ENCODE results near the gene MED14. TPM values are rescaled to one million over a fixed set of nuclear protein-coding genes. Genes with fewer than 3 reads are reported as not detected.
"Not testable (repeated sequence)": the region's sequence is repeated elsewhere in the genome, so short reads cannot be mapped to it uniquely, and the experiment has no call there.

Gene MED14
- total and polyA plus RNA-seq, 4 donors, result 5.9 to 52.0 (median 34.6) TPM

- no peak for DNase-seq
- no peaks in the 10 kb centered on the region for H3K27me3 ChIP-seq (ENCODE audit: control insufficient read depth in 1 of 2, insufficient read depth in 2 of 2, low read length in 1 of 2)
- intact Hi-C loops (cut with DNase I), result loop anchor here in 1 of 2 donors (10.0 kb wide), 2 partner anchors 59 to 349 kb away; partner anchors contain the start of gene USP9X
- H3K4me3 ChIP-seq (ENCODE audit: low read length in 2 of 2), result peak overlapping the region; percentile 27 to 87
- H3K27ac ChIP-seq (ENCODE audit: low read depth in 1 of 2, low read length in 2 of 2), result peak overlapping the region; percentile 68 to 85
- no peaks in the 10 kb centered on the region for H3K9me3 ChIP-seq (ENCODE audit: control insufficient read depth, low read length)
- 0 to 2% methylated on average over 17 of the region's 17 CpGs for WGBS, 2 donors
- H3K36me3 ChIP-seq (ENCODE audit: control insufficient read depth in 1 of 2, insufficient read depth in 2 of 2, low read length in 1 of 2), result no peaks in the 10 kb centered on the region
- no peaks in the 10 kb centered on the region for H3K4me1 ChIP-seq (ENCODE audit: control insufficient read depth in 1 of 2, insufficient read depth in 2 of 2, low read length in 2 of 2)
- peak; percentile 30 for ATAC-seq (ENCODE audit: low FRiP score)
Observed at GRCh38 chrX:40736170-40736505, 796 bp upstream of the MED14 start.

- 0% methylated on average over 20 of the region's 20 CpGs for WGBS, 2 donors
- DNase-seq (peak in 1 of 2 donors; percentile 56), ATAC-seq (ENCODE audit: low FRiP score) (no peak)
- no peaks in the 10 kb centered on the region for H3K27me3 ChIP-seq (ENCODE audit: control insufficient read depth in 1 of 2, insufficient read depth in 2 of 2, low read length in 1 of 2)
- no peaks in the 10 kb centered on the region for H3K9me3 ChIP-seq (ENCODE audit: control insufficient read depth, low read length)
- peak overlapping the region in 1 of 2 donors; percentile 79 for H3K27ac ChIP-seq (ENCODE audit: low read depth in 1 of 2, low read length in 2 of 2)
- peak overlapping the region; percentile 75 to 87 for H3K4me3 ChIP-seq (ENCODE audit: low read length in 2 of 2)
- intact Hi-C loops (cut with DNase I), result loop anchor here in 1 of 2 donors (10.0 kb wide), 2 partner anchors 60 to 350 kb away; partner anchors contain the start of gene USP9X
- no peaks in the 10 kb centered on the region for H3K36me3 ChIP-seq (ENCODE audit: control insufficient read depth in 1 of 2, insufficient read depth in 2 of 2, low read length in 1 of 2)
- H3K4me1 ChIP-seq (ENCODE audit: control insufficient read depth in 1 of 2, insufficient read depth in 2 of 2, low read length in 2 of 2), result peaks cover 0 to 2% of the 10 kb centered on the region in 2 donors
Observed at GRCh38 chrX:40734971-40735324, 394 bp downstream of the MED14 start.

DNA sequence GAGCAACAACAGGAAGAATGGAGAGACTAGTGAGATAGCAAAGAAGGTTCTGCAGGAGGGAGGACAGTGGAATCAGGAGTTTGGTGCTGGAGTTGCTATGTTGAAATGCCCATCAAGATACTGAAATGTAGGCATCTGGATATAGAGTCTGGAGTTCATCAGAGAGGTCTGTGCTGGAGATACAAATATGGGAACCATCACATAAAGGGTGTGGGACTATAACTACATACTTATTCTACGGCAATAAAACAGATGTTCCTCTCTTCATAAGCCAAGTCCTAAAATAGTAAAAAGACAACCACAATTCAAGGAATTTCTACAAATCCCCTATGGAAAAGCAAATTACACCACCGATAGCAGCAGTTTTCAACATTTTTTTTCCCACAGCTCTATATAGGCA, 1.6 kb downstream of the MED14 start:
- intact Hi-C loops (cut with DNase I), result loop anchor here in 1 of 2 donors (10.0 kb wide), 2 partner anchors 61 to 351 kb away; partner anchors contain the start of gene USP9X
- H3K27ac ChIP-seq (ENCODE audit: low read depth in 1 of 2, low read length in 2 of 2), result no peak overlapping the region
- no peak for DNase-seq
- no peaks in the 10 kb centered on the region for H3K27me3 ChIP-seq (ENCODE audit: control insufficient read depth in 1 of 2, insufficient read depth in 2 of 2, low read length in 1 of 2)
- no peaks in the 10 kb centered on the region for H3K36me3 ChIP-seq (ENCODE audit: control insufficient read depth in 1 of 2, insufficient read depth in 2 of 2, low read length in 1 of 2)
- H3K4me3 ChIP-seq (ENCODE audit: low read length in 2 of 2), result no peak overlapping the region
- 6 to 39% methylated on average over 2 of the region's 2 CpGs for WGBS, 2 donors
- no peak for ATAC-seq (ENCODE audit: low FRiP score)
- peaks cover 0 to 2% of the 10 kb centered on the region in 2 donors for H3K4me1 ChIP-seq (ENCODE audit: control insufficient read depth in 1 of 2, insufficient read depth in 2 of 2, low read length in 2 of 2)
- no peaks in the 10 kb centered on the region for H3K9me3 ChIP-seq (ENCODE audit: control insufficient read depth, low read length)

GRCh38 chrX:40732499-40732898, 2.8 kb downstream of the MED14 start:
- not testable (repeated sequence) for H3K9me3 ChIP-seq (ENCODE audit: control insufficient read depth, low read length); ATAC-seq (ENCODE audit: low FRiP score); H3K27ac ChIP-seq (ENCODE audit: low read depth in 1 of 2, low read length in 2 of 2); H3K4me3 ChIP-seq (ENCODE audit: low read length in 2 of 2); H3K4me1 ChIP-seq (ENCODE audit: control insufficient read depth in 1 of 2, insufficient read depth in 2 of 2, low read length in 2 of 2); DNase-seq; H3K27me3 ChIP-seq (ENCODE audit: control insufficient read depth in 1 of 2, insufficient read depth in 2 of 2, low read length in 1 of 2); H3K36me3 ChIP-seq (ENCODE audit: control insufficient read depth in 1 of 2, insufficient read depth in 2 of 2, low read length in 1 of 2)
- intact Hi-C loops (cut with DNase I), result loop anchor here in 1 of 2 donors (10.0 kb wide), 2 partner anchors 62 to 352 kb away; partner anchors contain the start of gene USP9X
- 89 to 94% methylated on average over 5 of the region's 5 CpGs for WGBS, 2 donors

DNA sequence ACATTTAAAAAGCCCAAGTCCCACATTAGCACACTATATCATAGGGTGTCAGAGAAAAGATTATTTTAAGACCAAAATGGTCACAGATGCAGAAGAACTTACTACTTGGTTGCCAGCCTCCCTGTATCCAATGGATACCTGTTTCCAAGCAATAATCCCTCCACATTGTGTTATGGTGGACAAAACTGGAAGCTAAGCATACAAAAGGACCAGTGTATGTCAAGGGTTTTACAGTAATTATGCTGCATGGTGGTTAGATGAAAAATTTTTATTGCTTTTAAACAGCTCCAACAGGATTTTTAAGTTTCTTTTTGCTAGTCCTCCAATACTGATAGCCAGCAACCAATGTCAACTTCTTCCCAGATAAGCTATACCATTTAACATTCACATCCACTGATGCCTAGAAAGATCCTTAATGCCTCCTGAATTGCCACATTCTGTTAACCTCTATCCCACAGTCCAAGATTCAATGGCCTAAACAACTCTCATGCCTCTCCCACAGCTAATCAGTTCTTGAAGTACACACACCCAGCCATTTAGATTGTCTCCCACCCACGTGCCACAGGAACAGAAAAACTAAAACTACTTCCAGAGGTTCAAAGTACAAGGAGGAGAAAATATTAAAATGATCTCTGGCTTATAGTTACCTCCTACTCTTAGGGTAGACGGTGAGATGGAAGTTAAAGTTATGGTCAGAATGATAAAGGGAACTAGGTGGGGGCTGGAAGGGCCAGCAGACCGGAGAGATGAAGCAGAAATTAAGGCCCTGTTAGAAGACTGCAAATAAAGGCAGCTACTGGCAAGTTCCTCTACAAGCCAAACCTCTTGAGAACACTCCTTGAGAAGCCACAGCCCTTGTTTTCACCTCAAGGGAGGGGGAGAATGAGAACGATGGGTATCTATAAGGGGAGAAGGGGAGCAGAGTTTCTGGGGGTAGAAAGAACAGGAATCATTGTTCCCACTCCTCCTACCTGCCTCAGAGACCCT, 5.5 kb downstream of the MED14 start:
- ATAC-seq (ENCODE audit: low FRiP score) (no peak), DNase-seq (no peak)
- H3K4me3 ChIP-seq (ENCODE audit: low read length in 2 of 2), result no peak overlapping the region
- intact Hi-C loops (cut with DNase I), result loop anchor here in 1 of 2 donors (10.0 kb wide), 2 partner anchors 65 to 355 kb away; partner anchors contain the start of gene USP9X
- WGBS, 2 donors, result 23 to 44% methylated on average over 4 of the region's 4 CpGs
- peaks cover 0 to 2% of the 10 kb centered on the region in 2 donors for H3K4me1 ChIP-seq (ENCODE audit: control insufficient read depth in 1 of 2, insufficient read depth in 2 of 2, low read length in 2 of 2)
- no peak overlapping the region for H3K27ac ChIP-seq (ENCODE audit: low read depth in 1 of 2, low read length in 2 of 2)
- no peaks in the 10 kb centered on the region for H3K9me3 ChIP-seq (ENCODE audit: control insufficient read depth, low read length)
- no peaks in the 10 kb centered on the region for H3K27me3 ChIP-seq (ENCODE audit: control insufficient read depth in 1 of 2, insufficient read depth in 2 of 2, low read length in 1 of 2)
- H3K36me3 ChIP-seq (ENCODE audit: control insufficient read depth in 1 of 2, insufficient read depth in 2 of 2, low read length in 1 of 2), result no peaks in the 10 kb centered on the region

DNA sequence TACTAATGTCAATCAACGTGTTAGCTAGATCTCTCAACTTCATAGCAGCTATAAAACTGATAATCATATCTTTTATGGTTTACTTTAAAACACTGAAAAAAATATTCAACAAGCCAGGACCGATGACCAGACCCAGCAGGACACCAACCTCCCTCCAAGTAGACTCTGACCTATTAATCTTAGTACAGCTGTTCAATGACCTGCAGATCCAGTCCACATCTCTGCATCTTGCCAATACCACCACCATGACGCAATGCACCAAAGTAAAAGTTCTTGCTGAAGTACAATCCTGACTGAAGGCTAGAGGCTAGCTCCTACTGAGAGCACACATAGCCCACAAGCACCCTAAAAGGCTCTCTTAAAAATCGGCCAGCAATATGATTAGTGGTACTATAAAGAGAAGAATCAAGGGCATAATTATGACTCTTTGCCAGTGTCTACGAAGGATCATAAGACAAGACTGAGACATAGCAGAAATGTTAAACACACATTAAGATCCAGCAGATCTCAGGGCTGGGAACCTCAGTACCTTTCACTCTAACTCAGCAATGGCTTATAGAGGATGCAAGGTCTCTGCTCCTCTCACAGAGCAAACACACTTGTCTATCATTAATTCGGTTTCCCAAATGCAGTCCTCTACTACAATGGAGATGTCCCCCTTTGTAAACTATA, 7.6 kb downstream of the MED14 start:
- no peak overlapping the region for H3K27ac ChIP-seq (ENCODE audit: low read depth in 1 of 2, low read length in 2 of 2)
- WGBS, 2 donors, result 69 to 75% methylated on average over 6 of the region's 6 CpGs
- no peaks in the 10 kb centered on the region for H3K9me3 ChIP-seq (ENCODE audit: control insufficient read depth, low read length)
- H3K27me3 ChIP-seq (ENCODE audit: control insufficient read depth in 1 of 2, insufficient read depth in 2 of 2, low read length in 1 of 2), result no peaks in the 10 kb centered on the region
- DNase-seq (no peak), ATAC-seq (ENCODE audit: low FRiP score) (no peak)
- intact Hi-C loops (cut with DNase I), result no loop called here
- H3K36me3 ChIP-seq (ENCODE audit: control insufficient read depth in 1 of 2, insufficient read depth in 2 of 2, low read length in 1 of 2), result no peaks in the 10 kb centered on the region
- H3K4me1 ChIP-seq (ENCODE audit: control insufficient read depth in 1 of 2, insufficient read depth in 2 of 2, low read length in 2 of 2), result peaks cover 0 to 2% of the 10 kb centered on the region in 2 donors
- H3K4me3 ChIP-seq (ENCODE audit: low read length in 2 of 2), result no peak overlapping the region

DNA sequence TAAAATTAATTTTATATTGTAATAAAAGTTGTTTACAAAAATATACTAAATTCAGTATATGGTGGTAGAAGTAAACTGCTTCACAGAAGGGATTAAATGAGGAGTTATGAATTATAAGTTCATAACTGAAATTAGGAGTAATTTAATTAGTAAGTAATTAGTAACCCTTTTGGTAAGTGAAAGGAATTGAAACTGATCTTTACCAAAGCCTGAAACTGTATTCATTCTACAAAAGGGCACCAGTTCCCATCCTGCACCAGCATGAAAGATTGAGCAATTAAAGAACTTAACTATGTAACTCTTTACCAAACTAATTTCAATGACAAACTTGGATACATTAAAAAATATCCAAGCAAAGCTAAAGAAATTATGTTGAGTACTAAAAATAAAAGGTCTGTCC, 8.2 kb downstream of the MED14 start:
- H3K9me3 ChIP-seq (ENCODE audit: control insufficient read depth, low read length), result no peaks in the 10 kb centered on the region
- peaks cover 0 to 2% of the 10 kb centered on the region in 2 donors for H3K4me1 ChIP-seq (ENCODE audit: control insufficient read depth in 1 of 2, insufficient read depth in 2 of 2, low read length in 2 of 2)
- DNase-seq (no peak), ATAC-seq (ENCODE audit: low FRiP score) (no peak)
- H3K4me3 ChIP-seq (ENCODE audit: low read length in 2 of 2), result no peak overlapping the region
- intact Hi-C loops (cut with DNase I), result no loop called here
- H3K27me3 ChIP-seq (ENCODE audit: control insufficient read depth in 1 of 2, insufficient read depth in 2 of 2, low read length in 1 of 2), result no peaks in the 10 kb centered on the region
- H3K27ac ChIP-seq (ENCODE audit: low read depth in 1 of 2, low read length in 2 of 2), result no peak overlapping the region
- H3K36me3 ChIP-seq (ENCODE audit: control insufficient read depth in 1 of 2, insufficient read depth in 2 of 2, low read length in 1 of 2), result no peaks in the 10 kb centered on the region

DNA sequence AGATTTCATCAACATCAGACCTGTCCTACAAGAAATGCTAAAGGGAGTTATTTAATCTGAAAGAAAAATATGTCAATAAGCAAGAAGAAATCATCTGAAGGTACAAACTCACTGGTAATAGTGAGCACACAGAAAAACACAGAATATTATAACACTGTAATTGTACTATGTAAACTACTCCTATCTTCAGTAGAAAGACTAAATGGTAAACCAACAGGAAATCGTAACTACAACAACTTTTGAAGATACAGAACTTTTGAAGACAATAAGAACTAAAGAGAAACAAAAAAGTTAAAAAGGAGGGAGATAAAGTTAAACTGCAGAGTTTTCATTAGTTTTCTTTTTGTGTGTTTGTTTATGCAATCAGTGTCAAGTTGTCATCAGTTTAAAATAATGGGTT, 12.4 kb downstream of the MED14 start:
- H3K27me3 ChIP-seq (ENCODE audit: control insufficient read depth in 1 of 2, insufficient read depth in 2 of 2, low read length in 1 of 2), result no peaks in the 10 kb centered on the region
- intact Hi-C loops (cut with DNase I), result no loop called here
- H3K9me3 ChIP-seq (ENCODE audit: control insufficient read depth, low read length), result no peaks in the 10 kb centered on the region
- H3K27ac ChIP-seq (ENCODE audit: low read depth in 1 of 2, low read length in 2 of 2), result no peak overlapping the region
- H3K4me1 ChIP-seq (ENCODE audit: control insufficient read depth in 1 of 2, insufficient read depth in 2 of 2, low read length in 2 of 2), result peaks cover 0 to 2% of the 10 kb centered on the region in 2 donors
- H3K4me3 ChIP-seq (ENCODE audit: low read length in 2 of 2), result no peak overlapping the region
- DNase-seq (no peak), ATAC-seq (ENCODE audit: low FRiP score) (no peak)
- 88 to 91% methylated on average over 1 of the region's 1 CpG for WGBS, 2 donors
- no peaks in the 10 kb centered on the region for H3K36me3 ChIP-seq (ENCODE audit: control insufficient read depth in 1 of 2, insufficient read depth in 2 of 2, low read length in 1 of 2)
